Measurements from ENCODE around the gene ADIPOR2.

- TF ChIP-seq CTCF (IDR thresholded peaks at IDR 0.05) (peak; percentile 67 to 88 (median 85)), POLR2A (IDR thresholded peaks at IDR 0.05) (no peak)
Measured at GRCh38 chr12:1791104-1791841, 100.4 kb downstream of the ADIPOR2 start.
